Mucosa of descending colon (tissue), 3 donors: ENCODE measurements around the gene PLXNA4. TPM values are rescaled to one million over a fixed set of nuclear protein-coding genes. Genes with fewer than 3 reads are reported as not detected.
A peak's percentile ranks its signal among the peaks of the same experiment; 100 is the strongest.

Source experiments
- ATAC-seq: fragments of 200-7000 bp; cut with Tn5 transposase; one replicate; pipeline ENCODE4 v1.9.1; 2020; ENCODE audit warnings: mild to moderate bottlenecking, moderate library complexity
- DNase-seq, 3 donors: peaks; one replicate each; pipeline ENCODE4 v3.0.0-alpha.2; 2020
- H3K36me3 ChIP-seq: fragments of 200-600 bp; one replicate; pipeline ENCODE4 v1.8.0; 2021; ENCODE audit warnings: low read depth, mild to moderate bottlenecking
- H3K4me1 ChIP-seq: fragments of 200-600 bp; one replicate; pipeline ENCODE4 v1.8.0; 2021; ENCODE audit warnings: low read depth, mild to moderate bottlenecking
- H3K4me3 ChIP-seq: fragments of 200-600 bp; one replicate; pipeline ENCODE4 v1.8.0; 2021; ENCODE audit warnings: mild to moderate bottlenecking
- H3K9me3 ChIP-seq: fragments of 200-600 bp; one replicate; pipeline ENCODE4 v1.8.0; 2021; ENCODE audit warnings: mild to moderate bottlenecking
- intact Hi-C, 2 donors: fragments of 100-400 bp; cut with DNase I in 1 of 2; cut with micrococcal nuclease in 1 of 2; formaldehyde crosslinking; loops; one replicate each; pipeline versions ENCODE4 v1.11.0 to v1.11.1; 2022; cut with DNase I, micrococcal nuclease
- total RNA-seq, 3 donors: library from RNA; stranded (reverse); fragmentation: NEBNext Ultra II Directional in 2 of 3; extraction: Animal tissue kit (Norgen Biotek cat#: 25700) in 2 of 3; gene quantifications; one replicate each; pipeline versions ENCODE4 v1.2.1 to v1.2.4, GENCODE V29; 2021 to 2023
- TF ChIP-seq, protein P1 (sequence below): fragments of 200-600 bp; IDR thresholded peaks from one replicate; pipeline ENCODE4 v1.8.0; 2022; ENCODE audit warnings: antibody characterized with exemption, mild to moderate bottlenecking
- donor health status: DM: no; HTN: no; CAD: no; lungs with moderate emphysema.
- donor health status: DM: no; HTN: no; CAD: no.
- donor health status: DM: no; HTN: yes; CAD: no.

PLXNA4 gene
- total RNA-seq, 3 donors from 2014 or later, result 0.78 to 3.5 (median 2.7) TPM

DNA sequence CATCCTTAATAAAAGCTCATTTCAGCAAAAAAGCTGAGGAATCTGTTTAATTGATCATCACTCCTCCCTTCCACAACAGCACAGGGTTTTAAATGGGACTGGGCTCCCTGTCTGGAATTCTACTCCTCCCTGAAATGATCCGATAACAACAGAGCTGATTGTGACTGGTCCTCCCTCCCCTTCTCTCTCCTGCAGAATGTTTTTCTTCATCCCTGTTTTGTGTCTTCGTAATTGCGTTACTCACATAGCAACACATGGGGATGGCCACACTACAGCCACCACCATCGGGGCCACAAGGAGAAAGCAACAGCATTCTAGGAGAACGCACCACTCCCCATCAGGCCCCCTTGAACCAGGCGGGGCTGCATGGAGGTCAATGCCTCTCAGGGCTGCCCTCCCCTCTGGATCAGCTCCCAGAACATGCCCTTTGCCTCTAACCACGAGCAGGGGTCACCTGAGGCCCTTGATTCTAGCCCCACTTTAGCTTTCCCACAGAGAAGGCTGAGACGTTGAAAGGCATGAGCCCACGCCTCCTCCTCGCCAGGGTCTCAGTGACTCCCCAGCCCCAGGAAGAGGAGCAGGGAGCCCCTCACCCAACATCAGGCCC, 152.6 kb downstream of the PLXNA4 start:
- H3K36me3 ChIP-seq, result no peaks in the 10 kb centered on the region
- no peak for DNase-seq
- no peaks in the 10 kb centered on the region for H3K9me3 ChIP-seq
- H3K4me3 ChIP-seq, result no peak overlapping the region
- H3K4me1 ChIP-seq, result no peaks in the 10 kb centered on the region
- TF ChIP-seq, protein P1, sequence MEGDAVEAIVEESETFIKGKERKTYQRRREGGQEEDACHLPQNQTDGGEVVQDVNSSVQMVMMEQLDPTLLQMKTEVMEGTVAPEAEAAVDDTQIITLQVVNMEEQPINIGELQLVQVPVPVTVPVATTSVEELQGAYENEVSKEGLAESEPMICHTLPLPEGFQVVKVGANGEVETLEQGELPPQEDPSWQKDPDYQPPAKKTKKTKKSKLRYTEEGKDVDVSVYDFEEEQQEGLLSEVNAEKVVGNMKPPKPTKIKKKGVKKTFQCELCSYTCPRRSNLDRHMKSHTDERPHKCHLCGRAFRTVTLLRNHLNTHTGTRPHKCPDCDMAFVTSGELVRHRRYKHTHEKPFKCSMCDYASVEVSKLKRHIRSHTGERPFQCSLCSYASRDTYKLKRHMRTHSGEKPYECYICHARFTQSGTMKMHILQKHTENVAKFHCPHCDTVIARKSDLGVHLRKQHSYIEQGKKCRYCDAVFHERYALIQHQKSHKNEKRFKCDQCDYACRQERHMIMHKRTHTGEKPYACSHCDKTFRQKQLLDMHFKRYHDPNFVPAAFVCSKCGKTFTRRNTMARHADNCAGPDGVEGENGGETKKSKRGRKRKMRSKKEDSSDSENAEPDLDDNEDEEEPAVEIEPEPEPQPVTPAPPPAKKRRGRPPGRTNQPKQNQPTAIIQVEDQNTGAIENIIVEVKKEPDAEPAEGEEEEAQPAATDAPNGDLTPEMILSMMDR, result no peak
- intact Hi-C loops, result no loop called here
- no peak for ATAC-seq

DNA sequence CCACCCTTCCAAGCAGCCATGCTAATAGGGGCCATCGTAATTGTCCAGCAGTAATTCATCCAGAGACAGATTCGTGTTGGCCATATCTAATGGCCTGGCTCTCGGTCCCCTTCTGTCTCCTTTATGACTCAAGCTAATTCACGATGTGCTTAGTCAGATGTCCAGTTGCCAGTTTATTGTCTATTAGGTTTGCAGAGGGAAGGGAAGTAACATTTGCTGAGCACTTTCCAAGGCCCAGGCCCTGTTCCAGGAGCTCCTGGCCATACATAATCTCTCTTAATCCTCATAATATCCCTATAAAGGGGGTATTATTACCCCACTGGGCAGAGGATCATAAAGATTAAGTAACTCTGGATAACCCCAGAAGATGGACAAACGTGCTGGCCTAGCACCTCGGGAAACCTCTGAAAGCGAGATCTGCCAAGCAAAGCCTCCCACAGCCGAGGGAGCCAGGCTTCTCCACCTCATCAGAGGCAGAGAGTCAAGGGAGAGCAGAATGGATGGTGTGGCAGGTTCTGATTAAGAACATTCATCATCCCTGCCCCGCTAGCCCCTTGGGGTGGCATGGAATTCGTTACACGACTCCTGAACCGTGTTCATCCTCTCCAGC, 153.7 kb downstream of the PLXNA4 start:
- intact Hi-C loops, result no loop called here
- TF ChIP-seq, protein P1, result no peak
- H3K4me3 ChIP-seq, result no peak overlapping the region
- H3K36me3 ChIP-seq, result no peaks in the 10 kb centered on the region
- H3K4me1 ChIP-seq, result no peaks in the 10 kb centered on the region
- ATAC-seq, result peak; percentile 31
- no peak for DNase-seq
- H3K9me3 ChIP-seq, result no peaks in the 10 kb centered on the region

DNA sequence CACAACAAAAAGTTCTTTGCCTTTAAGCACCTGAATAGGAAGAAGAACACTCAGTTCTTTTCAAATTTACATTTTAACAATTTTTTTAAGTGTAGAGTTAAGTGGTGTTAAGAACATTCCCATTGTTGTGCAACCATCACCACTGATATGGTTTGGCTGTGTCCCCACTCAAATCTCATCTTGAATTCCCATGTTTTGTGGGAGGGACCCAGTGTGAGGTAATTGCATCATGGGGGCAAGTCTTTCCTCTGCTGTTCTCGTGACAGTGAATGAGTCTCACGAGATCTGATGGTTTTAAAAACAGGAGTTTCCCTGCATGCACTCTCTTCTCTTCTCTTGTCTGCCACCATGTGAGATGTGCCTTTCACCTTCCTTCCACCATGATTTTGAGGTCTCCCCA, 155.7 kb downstream of the PLXNA4 start:
- H3K36me3 ChIP-seq, result no peaks in the 10 kb centered on the region
- intact Hi-C loops, result no loop called here
- DNase-seq, result no peak

DNA sequence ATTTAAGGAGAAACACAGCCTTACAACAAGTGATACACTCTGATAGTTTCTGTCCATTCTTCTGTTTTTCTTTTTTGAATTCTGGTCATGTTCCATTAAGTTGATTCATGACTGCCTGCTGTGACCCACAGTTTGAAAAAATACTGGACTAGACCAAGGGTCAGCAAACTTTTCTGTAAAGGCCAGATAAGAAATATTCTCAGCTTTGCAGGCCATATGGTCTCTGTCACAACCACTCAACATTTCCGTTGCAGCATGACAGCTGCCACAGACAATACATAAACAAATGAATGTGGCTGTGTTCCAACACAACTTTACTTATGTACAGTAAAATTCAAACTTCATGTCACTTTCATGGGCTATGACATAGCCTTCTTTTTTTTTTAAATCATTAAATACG, 156.7 kb downstream of the PLXNA4 start:
- intact Hi-C loops, result no loop called here
- no peaks in the 10 kb centered on the region for H3K9me3 ChIP-seq
- H3K4me1 ChIP-seq, result no peaks in the 10 kb centered on the region
- DNase-seq (no peak), ATAC-seq (no peak)
- H3K36me3 ChIP-seq, result no peaks in the 10 kb centered on the region
- TF ChIP-seq, protein P1, result no peak
- no peak overlapping the region for H3K4me3 ChIP-seq

More for the DNA sequence above, 155.7 kb downstream of the PLXNA4 start:
- no peaks in the 10 kb centered on the region for H3K9me3 ChIP-seq
- no peak overlapping the region for H3K4me3 ChIP-seq
- no peaks in the 10 kb centered on the region for H3K4me1 ChIP-seq
- TF ChIP-seq, protein P1, result no peak
- ATAC-seq, result no peak

DNA sequence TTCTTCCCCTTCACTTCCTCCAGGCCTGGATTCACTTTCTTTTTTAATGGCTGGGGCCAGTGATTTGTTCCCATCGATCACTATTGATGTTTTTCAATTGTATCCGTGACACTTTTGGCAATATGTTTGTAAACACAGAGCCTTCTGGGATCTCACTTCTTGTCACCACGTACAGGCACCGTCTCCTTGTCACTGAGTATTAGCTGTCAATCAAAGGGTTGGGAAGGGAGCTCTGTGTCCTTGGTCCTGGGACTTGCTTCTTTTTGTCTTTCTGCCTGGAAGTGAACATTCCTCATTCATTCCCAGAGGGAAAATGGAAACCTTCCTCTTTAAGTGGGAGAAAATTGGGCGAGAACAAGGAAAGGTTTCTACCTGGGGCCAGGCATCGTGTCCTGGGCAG, 157.4 kb downstream of the PLXNA4 start:
- Histone ChIP-seq H3K4me1 (no peaks in the 10 kb centered on the region), H3K9me3 (no peaks in the 10 kb centered on the region), H3K36me3 (no peaks in the 10 kb centered on the region), H3K4me3 (no peak overlapping the region)
- intact Hi-C loops, result no loop called here
- DNase-seq (no peak), ATAC-seq (no peak)
- TF ChIP-seq, protein P1, result no peak
